HepG2 (cell line): ENCODE data around the gene RMI2. TPM values are rescaled to one million over a fixed set of nuclear protein-coding genes. Genes with fewer than 3 reads are reported as not detected.

ENCODE experiments used
- GABPB1 ChIP-seq: IDR thresholded peaks from 2 replicates; pipeline ENCODE4 v1.6.1; 2016; ENCODE audit warnings: mild to moderate bottlenecking, missing genetic modification reagents, moderate library complexity, missing compliant biosample characterization
- HDAC6 ChIP-seq: fragments of 200-600 bp; sonication (generic); IDR thresholded peaks from 2 replicates; pipeline ENCODE4 v1.7.0; 2017; ENCODE audit warnings: mild to moderate bottlenecking, antibody characterized with exemption, low read length, low read depth
- JARID2 ChIP-seq: sonication (generic); formaldehyde crosslinking; IDR thresholded peaks from 2 replicates; pipeline ENCODE4 v1.8.1; 2023; ENCODE audit warnings: missing genetic modification reagents, inconsistent platforms; ENCODE audit not compliant: insufficient replicate concordance
- JDP2 ChIP-seq: sonication (generic); formaldehyde crosslinking; IDR thresholded peaks from 2 replicates; pipeline ENCODE4 v1.8.1; 2022; ENCODE audit warnings: missing genetic modification reagents, borderline replicate concordance
- NR3C1 ChIP-seq: sonication (generic); formaldehyde crosslinking; IDR thresholded peaks from 2 replicates; pipeline ENCODE4 v1.4.0; 2020; ENCODE audit warnings: missing genetic modification reagents
- SP140L ChIP-seq: sonication (generic); formaldehyde crosslinking; IDR thresholded peaks from 2 replicates; pipeline ENCODE4 v1.4.0; 2020; ENCODE audit warnings: missing genetic modification reagents, borderline replicate concordance
- TAF15 ChIP-seq: fragments of 200-400 bp; formaldehyde crosslinking; IDR thresholded peaks from one replicate; pipeline ENCODE4 v1.6.1; 2018; ENCODE audit warnings: mild to moderate bottlenecking, low read depth, low read length; ENCODE audit not compliant: poor library complexity, severe bottlenecking
- THAP11 ChIP-seq: IDR thresholded peaks from 2 replicates; pipeline ENCODE4 v1.6.1; 2016; ENCODE audit warnings: missing biosample characterization, missing genetic modification reagents
- ZBTB3 ChIP-seq: sonication (generic); formaldehyde crosslinking; IDR thresholded peaks from 2 replicates; pipeline ENCODE4 v1.4.0; 2020; ENCODE audit warnings: low read depth, mild to moderate bottlenecking, moderate library complexity, missing genetic modification reagents, borderline replicate concordance
- ZFP90 ChIP-seq: sonication (generic); formaldehyde crosslinking; IDR thresholded peaks from 2 replicates; pipeline ENCODE4 v1.8.0; 2022; ENCODE audit warnings: missing genetic modification reagents, mild to moderate bottlenecking, inconsistent platforms, borderline replicate concordance
- ZNF234 ChIP-seq: sonication (generic); formaldehyde crosslinking; conservative IDR thresholded peaks from 2 replicates; pipeline ENCODE4 v1.5.1; 2020; ENCODE audit warnings: mild to moderate bottlenecking, missing genetic modification reagents
- ZNF251 ChIP-seq: sonication (generic); formaldehyde crosslinking; IDR thresholded peaks from 2 replicates; pipeline ENCODE4 v1.9.0; 2021; ENCODE audit warnings: mild to moderate bottlenecking, missing genetic modification reagents
- ZNF552 ChIP-seq: sonication (generic); formaldehyde crosslinking; IDR thresholded peaks from 2 replicates; pipeline ENCODE4 v1.9.0; 2022; ENCODE audit warnings: missing genetic modification reagents, mild to moderate bottlenecking, borderline replicate concordance
- ZNF749 ChIP-seq: sonication (generic); formaldehyde crosslinking; IDR thresholded peaks from 2 replicates; pipeline ENCODE4 v1.8.0; 2022; ENCODE audit warnings: mild to moderate bottlenecking, missing genetic modification reagents, moderate library complexity, borderline replicate concordance
- ZNF772 ChIP-seq: sonication (generic); formaldehyde crosslinking; IDR thresholded peaks from 2 replicates; pipeline ENCODE4 v1.5.0; 2020; ENCODE audit warnings: mild to moderate bottlenecking, missing genetic modification reagents
- polyA plus RNA-seq, 8 experiments: library from polyadenylated mRNA; depleted of rRNA in 3 of 8; stranded (reverse) in 7 of 8; unstranded in 1 of 8; fragments of >200 nt; fragmentation: Illumina TruSeq in 4 of 8; extraction: Trizol in 4 of 8; gene quantifications; 2 replicates each; pipeline versions ENCODE4 v1.2.1 to v1.2.3, GENCODE V29; 2011 to 2016; ENCODE audit warnings: low read depth in 4 of 8, missing spikeins in 1 of 8, mixed read lengths in 1 of 8; ENCODE audit not compliant: insufficient read depth in 1 of 8
- total RNA-seq, 5 experiments: library from RNA; depleted of rRNA; stranded (reverse); fragments of >200 nt; fragmentation: Illumina TruSeq; extraction: Trizol; gene quantifications; 2 replicates each; pipeline ENCODE4 v1.2.3, GENCODE V29; 2016; ENCODE audit warnings: low read depth in 1 of 5
- TF ChIP-seq, protein P1 (sequence below): sonication (generic); formaldehyde crosslinking; IDR thresholded peaks from 2 replicates; pipeline ENCODE4 v1.4.0; 2020; ENCODE audit warnings: missing genetic modification reagents, mild to moderate bottlenecking, borderline replicate concordance
- TF ChIP-seq, protein P2 (sequence below): sonication (generic); formaldehyde crosslinking; IDR thresholded peaks from 2 replicates; pipeline ENCODE4 v1.4.0; 2020; ENCODE audit warnings: mild to moderate bottlenecking, missing genetic modification reagents
- TF ChIP-seq, protein P3 (sequence below): IDR thresholded peaks from 2 replicates; pipeline ENCODE4 v1.6.1; 2018; ENCODE audit warnings: missing genetic modification reagents, mild to moderate bottlenecking, missing compliant biosample characterization

Gene RMI2
- total and polyA plus RNA-seq, 2 of the 13 experiments (the other 11 are each of a cell fraction or from before 2014, with no cell fraction given): 24.5 to 55.7 TPM

DNA sequence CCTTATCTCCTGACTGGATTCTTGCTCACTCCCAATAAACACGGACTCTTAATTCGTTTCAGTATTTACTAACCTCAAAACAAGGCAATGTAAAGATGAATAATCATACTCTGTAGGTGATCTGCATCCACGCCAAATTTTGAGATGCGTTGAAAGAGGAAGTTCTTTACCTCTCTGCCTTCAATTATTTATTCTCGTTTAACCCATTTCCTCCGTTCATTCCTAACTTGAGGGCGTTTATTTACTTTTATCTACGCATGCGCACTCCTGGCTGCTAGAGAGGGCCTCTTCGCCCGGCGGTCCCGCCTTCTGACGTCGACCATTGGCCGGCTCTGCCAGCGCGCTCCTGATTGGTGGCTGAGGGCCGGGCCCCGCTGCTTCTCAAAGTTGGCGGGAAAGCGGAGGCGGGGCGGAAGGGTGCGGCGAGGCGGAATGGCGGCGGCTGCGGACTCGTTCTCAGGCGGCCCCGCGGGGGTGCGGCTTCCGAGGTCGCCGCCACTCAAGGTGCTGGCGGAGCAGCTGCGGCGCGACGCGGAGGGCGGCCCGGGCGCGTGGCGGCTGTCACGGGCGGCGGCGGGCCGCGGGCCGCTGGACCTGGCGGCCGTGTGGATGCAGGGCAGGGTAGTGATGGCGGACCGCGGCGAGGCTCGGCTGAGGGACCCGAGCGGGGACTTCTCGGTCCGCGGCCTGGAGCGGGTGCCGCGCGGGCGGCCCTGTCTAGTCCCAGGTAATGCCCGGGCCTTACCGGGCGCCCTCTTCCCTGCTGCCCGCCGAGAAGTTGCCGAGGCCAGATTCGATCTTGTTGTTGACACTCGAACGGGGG, at the start of gene RMI2 (continued):
- TF ChIP-seq ZNF749 (CRISPR knock-in tag): peak; percentile 86; the same call in 1 of the 2 replicates
- TF ChIP-seq, protein P1, sequence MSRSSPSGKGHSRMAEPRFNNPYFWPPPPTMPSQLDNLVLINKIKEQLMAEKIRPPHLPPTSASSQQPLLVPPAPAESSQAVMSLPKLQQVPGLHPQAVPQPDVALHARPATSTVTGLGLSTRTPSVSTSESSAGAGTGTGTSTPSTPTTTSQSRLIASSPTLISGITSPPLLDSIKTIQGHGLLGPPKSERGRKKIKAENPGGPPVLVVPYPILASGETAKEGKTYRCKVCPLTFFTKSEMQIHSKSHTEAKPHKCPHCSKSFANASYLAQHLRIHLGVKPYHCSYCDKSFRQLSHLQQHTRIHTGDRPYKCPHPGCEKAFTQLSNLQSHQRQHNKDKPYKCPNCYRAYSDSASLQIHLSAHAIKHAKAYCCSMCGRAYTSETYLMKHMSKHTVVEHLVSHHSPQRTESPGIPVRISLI: no peak
- peak; percentile 88 for TF ChIP-seq GABPB1 (CRISPR knock-in tag)
- no peak for TF ChIP-seq JARID2 (CRISPR knock-in tag)
- peak; percentile 71; the same call in 1 of the 2 replicates for TF ChIP-seq JDP2 (CRISPR knock-in tag)
- TF ChIP-seq, protein P2, sequence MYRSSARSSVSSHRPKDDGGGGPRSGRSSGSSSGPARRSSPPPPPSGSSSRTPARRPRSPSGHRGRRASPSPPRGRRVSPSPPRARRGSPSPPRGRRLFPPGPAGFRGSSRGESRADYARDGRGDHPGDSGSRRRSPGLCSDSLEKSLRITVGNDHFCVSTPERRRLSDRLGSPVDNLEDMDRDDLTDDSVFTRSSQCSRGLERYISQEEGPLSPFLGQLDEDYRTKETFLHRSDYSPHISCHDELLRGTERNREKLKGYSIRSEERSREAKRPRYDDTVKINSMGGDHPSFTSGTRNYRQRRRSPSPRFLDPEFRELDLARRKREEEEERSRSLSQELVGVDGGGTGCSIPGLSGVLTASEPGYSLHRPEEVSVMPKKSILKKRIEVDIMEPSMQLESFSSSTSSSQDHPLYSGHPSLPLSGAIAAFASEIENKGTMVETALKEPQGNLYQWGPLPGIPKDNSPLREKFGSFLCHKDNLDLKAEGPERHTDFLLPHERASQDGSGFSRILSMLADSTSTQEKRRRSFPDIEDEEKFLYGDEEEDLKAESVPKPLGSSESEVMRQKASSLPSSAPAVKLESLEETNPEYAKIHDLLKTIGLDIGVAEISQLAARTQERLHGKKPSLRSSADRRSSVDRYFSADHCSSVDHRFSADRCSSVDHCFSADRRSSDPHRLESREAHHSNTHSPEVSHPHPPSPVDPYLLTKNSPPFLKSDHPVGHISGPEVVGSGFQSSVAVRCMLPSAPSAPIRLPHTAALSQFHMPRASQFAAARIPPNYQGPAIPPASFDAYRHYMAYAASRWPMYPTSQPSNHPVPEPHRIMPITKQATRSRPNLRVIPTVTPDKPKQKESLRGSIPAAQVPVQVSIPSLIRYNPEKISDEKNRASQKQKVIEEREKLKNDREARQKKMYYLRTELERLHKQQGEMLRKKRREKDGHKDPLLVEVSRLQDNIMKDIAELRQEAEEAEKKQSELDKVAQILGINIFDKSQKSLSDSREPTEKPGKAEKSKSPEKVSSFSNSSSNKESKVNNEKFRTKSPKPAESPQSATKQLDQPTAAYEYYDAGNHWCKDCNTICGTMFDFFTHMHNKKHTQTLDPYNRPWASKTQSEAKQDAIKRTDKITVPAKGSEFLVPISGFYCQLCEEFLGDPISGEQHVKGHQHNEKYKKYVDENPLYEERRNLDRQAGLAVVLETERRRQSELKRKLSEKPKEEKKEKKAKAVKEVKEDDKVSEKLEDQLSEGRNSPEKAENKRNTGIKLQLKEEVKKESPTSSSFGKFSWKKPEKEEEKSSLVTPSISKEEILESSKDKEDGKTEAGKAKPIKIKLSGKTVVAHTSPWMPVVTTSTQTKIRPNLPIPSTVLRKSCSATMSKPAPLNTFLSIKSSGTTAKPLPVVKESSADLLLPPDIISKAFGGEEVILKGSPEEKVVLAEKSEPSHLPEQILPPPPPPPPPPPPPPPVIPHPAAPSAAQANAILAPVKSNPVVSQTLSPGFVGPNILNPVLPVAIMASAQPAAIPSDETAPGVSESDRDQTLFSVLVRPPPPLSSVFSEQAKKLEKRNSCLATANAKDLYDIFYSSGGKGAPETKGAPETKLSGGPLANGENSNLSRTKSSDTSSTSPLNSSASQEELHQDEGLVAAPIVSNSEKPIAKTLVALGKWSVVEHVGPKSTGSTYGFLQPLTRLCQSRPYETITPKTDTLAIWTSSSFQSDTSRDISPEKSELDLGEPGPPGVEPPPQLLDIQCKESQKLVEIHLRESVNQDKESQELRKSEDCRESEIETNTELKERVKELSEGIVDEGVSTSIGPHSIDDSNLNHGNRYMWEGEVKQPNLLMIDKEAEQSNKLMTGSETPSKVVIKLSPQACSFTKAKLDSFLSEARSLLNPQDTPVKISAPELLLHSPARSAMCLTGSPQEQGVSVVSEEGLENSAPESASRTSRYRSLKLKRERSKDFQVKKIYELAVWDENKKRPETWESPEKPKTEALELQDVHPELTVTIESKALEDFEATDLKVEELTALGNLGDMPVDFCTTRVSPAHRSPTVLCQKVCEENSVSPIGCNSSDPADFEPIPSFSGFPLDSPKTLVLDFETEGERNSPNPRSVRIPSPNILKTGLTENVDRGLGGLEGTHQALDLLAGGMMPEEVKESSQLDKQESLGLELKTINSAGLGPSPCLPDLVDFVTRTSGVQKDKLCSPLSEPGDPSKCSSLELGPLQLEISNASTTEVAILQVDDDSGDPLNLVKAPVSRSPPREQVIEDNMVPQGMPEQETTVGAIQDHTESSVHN: no peak
- TF ChIP-seq ZNF234: no peak
- TF ChIP-seq ZBTB3 (CRISPR knock-in tag): no peak
- no peak for TF ChIP-seq NR3C1 (CRISPR knock-in tag)
- TF ChIP-seq, protein P3, sequence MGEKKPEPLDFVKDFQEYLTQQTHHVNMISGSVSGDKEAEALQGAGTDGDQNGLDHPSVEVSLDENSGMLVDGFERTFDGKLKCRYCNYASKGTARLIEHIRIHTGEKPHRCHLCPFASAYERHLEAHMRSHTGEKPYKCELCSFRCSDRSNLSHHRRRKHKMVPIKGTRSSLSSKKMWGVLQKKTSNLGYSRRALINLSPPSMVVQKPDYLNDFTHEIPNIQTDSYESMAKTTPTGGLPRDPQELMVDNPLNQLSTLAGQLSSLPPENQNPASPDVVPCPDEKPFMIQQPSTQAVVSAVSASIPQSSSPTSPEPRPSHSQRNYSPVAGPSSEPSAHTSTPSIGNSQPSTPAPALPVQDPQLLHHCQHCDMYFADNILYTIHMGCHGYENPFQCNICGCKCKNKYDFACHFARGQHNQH: peak; percentile 79
- peak; percentile 80 for TF ChIP-seq THAP11 (CRISPR knock-in tag)
- TF ChIP-seq ZNF552 (CRISPR knock-in tag): peak; percentile 84; the same call in 1 of the 2 replicates
- TF ChIP-seq ZFP90 (CRISPR knock-in tag): peak; percentile 90; the same call in 1 of the 2 replicates
- peak; percentile 91 for TF ChIP-seq TAF15
- no peak for TF ChIP-seq ZNF251 (CRISPR knock-in tag)
- TF ChIP-seq SP140L (CRISPR knock-in tag): peak; percentile 74; the same call in 1 of the 2 replicates
- TF ChIP-seq HDAC6: no peak
- TF ChIP-seq ZNF772 (CRISPR knock-in tag): peak; percentile 89
